Central memory CD8-positive, alpha-beta T cell (primary cell): Measurements from ENCODE around the gene EPHB1.

Source experiments
- ATAC-seq: fragments of 150-1000 bp; cut with Tn5 transposase; replicated peaks from 2 replicates; pipeline ENCODE4 v1.10.0; 2022; ENCODE audit warnings: mild to moderate bottlenecking, moderate FRiP score, moderate number of reproducible peaks; ENCODE audit not compliant: poor library complexity, severe bottlenecking; ENCODE audit errors: extremely low read depth
- DNase-seq, 2 donors: peaks; one replicate each; pipeline ENCODE4 v3.0.0; 2021; ENCODE audit warnings: low spot score in 2 of 2
- H3K27ac Mint-ChIP-seq: one replicate; pipeline ENCODE4 v1.8.0; 2022; ENCODE audit warnings: low read depth, mild to moderate bottlenecking, moderate library complexity, mixed read lengths
- H3K27me3 Mint-ChIP-seq: one replicate; pipeline ENCODE4 v1.8.0; 2022; ENCODE audit warnings: mixed read lengths
- H3K36me3 Mint-ChIP-seq: one replicate; pipeline ENCODE4 v1.8.0; 2022; ENCODE audit warnings: mild to moderate bottlenecking, moderate library complexity, mixed read lengths; ENCODE audit not compliant: insufficient read depth
- H3K4me1 Mint-ChIP-seq: one replicate; pipeline ENCODE4 v1.8.0; 2022; ENCODE audit warnings: mixed read lengths
- H3K4me3 Mint-ChIP-seq: one replicate; pipeline ENCODE4 v1.8.0; 2022; ENCODE audit warnings: mild to moderate bottlenecking, moderate library complexity, mixed read lengths
- H3K9me3 Mint-ChIP-seq: one replicate; pipeline ENCODE4 v1.8.0; 2022; ENCODE audit warnings: mixed read lengths

The EPHB1 gene

GRCh38 chr3:135242285-135242684 lies 447.2 kb downstream of the EPHB1 start:
- Mint-ChIP-seq H3K4me1 (no peaks in the 10 kb centered on the region), H3K36me3 (no peaks in the 10 kb centered on the region), H3K4me3 (no peak overlapping the region), H3K27me3 (no peaks in the 10 kb centered on the region), H3K27ac (no peak overlapping the region), H3K9me3 (no peaks in the 10 kb centered on the region)
- ATAC-seq (no peak), DNase-seq (no peak)

GRCh38 chr3:135243616-135244015 lies 448.6 kb downstream of the EPHB1 start:
- H3K36me3 Mint-ChIP-seq, result no peaks in the 10 kb centered on the region
- H3K4me3 Mint-ChIP-seq, result no peak overlapping the region
- ATAC-seq (no peak), DNase-seq (no peak)
- H3K27me3 Mint-ChIP-seq, result no peaks in the 10 kb centered on the region
- H3K4me1 Mint-ChIP-seq, result no peaks in the 10 kb centered on the region
- no peaks in the 10 kb centered on the region for H3K9me3 Mint-ChIP-seq
- no peak overlapping the region for H3K27ac Mint-ChIP-seq

DNA sequence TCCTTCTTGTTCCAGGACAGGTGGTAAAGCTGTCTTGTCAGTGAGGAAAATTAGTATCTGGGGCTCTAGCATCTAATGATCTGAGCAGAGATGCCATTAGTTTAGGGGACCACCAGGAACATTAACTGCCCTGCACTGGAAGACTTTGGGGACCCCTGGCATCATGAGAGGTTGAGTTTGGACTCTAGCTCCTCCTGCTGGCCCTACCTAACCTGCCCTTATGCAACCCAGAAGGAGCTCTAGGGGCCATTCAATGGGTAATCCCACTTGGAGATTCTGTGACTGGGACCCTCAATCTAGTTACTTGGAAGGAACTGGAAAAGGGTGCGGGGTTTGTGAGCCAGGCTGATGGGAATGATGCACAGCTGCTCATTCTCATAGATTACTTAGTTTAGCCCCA lies 451.0 kb downstream of the EPHB1 start:
- Mint-ChIP-seq H3K27me3 (no peaks in the 10 kb centered on the region), H3K27ac (no peak overlapping the region), H3K4me3 (no peak overlapping the region), H3K36me3 (no peaks in the 10 kb centered on the region), H3K4me1 (no peaks in the 10 kb centered on the region), H3K9me3 (no peaks in the 10 kb centered on the region)
- DNase-seq (no peak), ATAC-seq (no peak)

- Mint-ChIP-seq H3K4me3 (no peak overlapping the region), H3K9me3 (no peaks in the 10 kb centered on the region), H3K4me1 (no peaks in the 10 kb centered on the region), H3K27ac (no peak overlapping the region), H3K27me3 (no peaks in the 10 kb centered on the region), H3K36me3 (no peaks in the 10 kb centered on the region)
- ATAC-seq, result no peak
- DNase-seq, result no peak
Measured at GRCh38 chr3:135248213-135248612, 453.2 kb downstream of the EPHB1 start.

GRCh38 chr3:135249186-135249585 lies 454.1 kb downstream of the EPHB1 start:
- Mint-ChIP-seq H3K4me1 (no peaks in the 10 kb centered on the region), H3K4me3 (no peak overlapping the region), H3K36me3 (no peaks in the 10 kb centered on the region), H3K9me3 (no peaks in the 10 kb centered on the region), H3K27ac (no peak overlapping the region), H3K27me3 (no peaks in the 10 kb centered on the region)
- ATAC-seq (no peak), DNase-seq (no peak)

- H3K4me1 Mint-ChIP-seq, result no peaks in the 10 kb centered on the region
- no peak overlapping the region for H3K27ac Mint-ChIP-seq
- H3K27me3 Mint-ChIP-seq, result no peaks in the 10 kb centered on the region
- H3K4me3 Mint-ChIP-seq, result no peak overlapping the region
- peaks cover 6% of the 10 kb centered on the region for H3K9me3 Mint-ChIP-seq
- DNase-seq, result no peak
- H3K36me3 Mint-ChIP-seq, result no peaks in the 10 kb centered on the region
- no peak for ATAC-seq
Measured at GRCh38 chr3:135258916-135259315, 463.9 kb downstream of the EPHB1 start.

DNA sequence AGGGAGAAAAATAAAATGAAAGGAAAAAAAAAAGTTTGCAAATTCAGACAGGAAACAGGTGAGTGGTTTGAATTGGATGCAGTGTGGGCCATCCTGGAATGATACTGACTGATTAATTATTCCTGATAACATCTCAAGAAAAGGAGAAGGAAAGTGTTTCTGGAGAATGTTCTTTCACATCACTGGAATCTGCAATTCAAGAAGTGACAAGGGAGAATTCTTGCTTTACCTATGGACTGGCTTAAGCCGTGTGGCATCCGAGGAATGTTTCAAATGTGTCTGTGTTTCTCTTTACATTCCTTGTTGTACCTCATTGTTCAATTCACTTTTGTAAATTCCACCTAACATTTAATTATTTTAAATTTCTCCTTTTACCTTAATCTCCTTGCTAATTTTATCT lies 465.0 kb downstream of the EPHB1 start:
- Mint-ChIP-seq H3K36me3 (no peaks in the 10 kb centered on the region), H3K4me1 (no peaks in the 10 kb centered on the region)
- no peak for ATAC-seq

DNA sequence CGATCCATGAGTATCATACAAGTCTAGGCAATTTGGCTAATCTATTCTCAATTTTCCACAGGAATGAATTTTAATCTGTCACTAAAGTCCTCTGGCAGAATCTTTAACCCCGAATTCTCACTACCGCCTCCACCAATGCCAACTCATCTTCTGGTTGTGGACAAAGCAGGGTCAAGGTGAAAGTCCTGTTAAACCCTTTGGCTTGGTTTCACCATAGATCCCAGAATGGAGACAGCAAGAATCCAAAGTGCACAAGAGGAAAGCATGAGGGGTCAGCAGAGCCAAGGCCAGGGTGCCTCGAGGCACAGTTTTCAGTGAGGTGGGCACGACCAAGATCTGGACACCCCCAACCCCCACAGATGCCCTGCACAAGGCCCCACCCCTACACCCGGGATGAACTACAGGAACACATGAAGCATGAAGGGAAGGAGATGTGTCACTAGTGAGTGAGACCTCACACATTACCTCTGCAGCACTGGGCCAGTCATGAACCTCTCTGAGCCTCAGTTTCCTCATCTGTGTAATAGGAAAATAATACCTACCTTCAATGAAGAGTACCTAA lies 466.2 kb downstream of the EPHB1 start:
- ATAC-seq, result no peak
- DNase-seq, result no peak
- Mint-ChIP-seq H3K27me3 (no peaks in the 10 kb centered on the region), H3K9me3 (peaks cover 20% of the 10 kb centered on the region), H3K36me3 (no peaks in the 10 kb centered on the region), H3K4me3 (no peak overlapping the region), H3K27ac (no peak overlapping the region), H3K4me1 (no peaks in the 10 kb centered on the region)

More for the DNA sequence above, 465.0 kb downstream of the EPHB1 start:
- H3K4me3 Mint-ChIP-seq, result no peak overlapping the region
- no peaks in the 10 kb centered on the region for H3K27me3 Mint-ChIP-seq
- no peak for DNase-seq
- peaks cover 10% of the 10 kb centered on the region for H3K9me3 Mint-ChIP-seq
- no peak overlapping the region for H3K27ac Mint-ChIP-seq

- H3K9me3 Mint-ChIP-seq, result peaks cover 20% of the 10 kb centered on the region
Measured at GRCh38 chr3:135261916-135262315, 466.9 kb downstream of the EPHB1 start.

DNA sequence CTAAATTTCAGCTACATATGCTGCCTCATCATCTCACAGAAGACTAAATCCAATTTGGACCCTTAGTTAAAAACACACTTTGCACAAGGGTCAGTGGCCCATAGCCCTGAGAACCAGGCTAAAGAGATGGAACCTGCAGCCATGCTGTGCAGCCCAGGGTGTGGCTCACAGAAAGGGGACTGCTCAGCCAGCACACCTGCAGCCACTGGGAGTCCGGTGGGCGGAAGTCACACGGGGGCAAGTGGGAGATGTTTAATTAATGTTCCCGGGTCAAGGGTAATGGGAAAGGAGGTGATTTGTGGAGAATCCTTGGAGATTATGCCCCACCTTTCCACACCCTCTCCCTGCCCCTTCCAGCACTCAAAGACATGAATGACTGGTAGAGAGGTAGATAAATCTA lies 467.4 kb downstream of the EPHB1 start:
- Mint-ChIP-seq H3K36me3 (no peaks in the 10 kb centered on the region), H3K4me3 (no peak overlapping the region), H3K27ac (no peak overlapping the region), H3K9me3 (peaks cover 20% of the 10 kb centered on the region), H3K27me3 (no peaks in the 10 kb centered on the region), H3K4me1 (no peaks in the 10 kb centered on the region)
- DNase-seq, result no peak
- ATAC-seq, result no peak

More at GRCh38 chr3:135261916-135262315, 466.9 kb downstream of the EPHB1 start:
- H3K4me1 Mint-ChIP-seq, result no peaks in the 10 kb centered on the region
- H3K4me3 Mint-ChIP-seq, result no peak overlapping the region
- no peaks in the 10 kb centered on the region for H3K27me3 Mint-ChIP-seq
- no peaks in the 10 kb centered on the region for H3K36me3 Mint-ChIP-seq
- H3K27ac Mint-ChIP-seq, result no peak overlapping the region
- DNase-seq (no peak), ATAC-seq (no peak)

DNA sequence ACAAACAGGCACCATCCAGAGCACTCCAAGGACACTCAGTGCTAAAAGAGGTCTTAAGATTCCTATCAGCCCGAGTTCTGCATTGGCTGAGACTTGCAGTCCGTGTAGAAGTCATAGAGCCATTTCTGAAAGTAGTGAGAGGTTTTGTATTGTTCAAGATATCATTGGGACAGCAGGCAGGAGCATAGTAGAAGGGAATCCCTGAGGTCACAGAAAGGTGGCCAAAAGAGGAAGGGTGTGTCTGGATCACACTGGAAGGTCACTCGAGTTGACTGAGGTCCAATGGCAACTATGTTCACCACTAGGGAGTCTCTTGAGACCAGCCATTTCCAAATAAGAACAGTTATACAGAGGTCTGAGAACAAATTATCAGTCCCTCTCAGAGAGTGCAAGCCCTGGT lies 468.3 kb downstream of the EPHB1 start:
- DNase-seq, result no peak
- no peak for ATAC-seq
- H3K27me3 Mint-ChIP-seq, result no peaks in the 10 kb centered on the region
- no peak overlapping the region for H3K27ac Mint-ChIP-seq
- no peak overlapping the region for H3K4me3 Mint-ChIP-seq
- peaks cover 20% of the 10 kb centered on the region for H3K9me3 Mint-ChIP-seq
- H3K36me3 Mint-ChIP-seq, result no peaks in the 10 kb centered on the region
- no peaks in the 10 kb centered on the region for H3K4me1 Mint-ChIP-seq

DNA sequence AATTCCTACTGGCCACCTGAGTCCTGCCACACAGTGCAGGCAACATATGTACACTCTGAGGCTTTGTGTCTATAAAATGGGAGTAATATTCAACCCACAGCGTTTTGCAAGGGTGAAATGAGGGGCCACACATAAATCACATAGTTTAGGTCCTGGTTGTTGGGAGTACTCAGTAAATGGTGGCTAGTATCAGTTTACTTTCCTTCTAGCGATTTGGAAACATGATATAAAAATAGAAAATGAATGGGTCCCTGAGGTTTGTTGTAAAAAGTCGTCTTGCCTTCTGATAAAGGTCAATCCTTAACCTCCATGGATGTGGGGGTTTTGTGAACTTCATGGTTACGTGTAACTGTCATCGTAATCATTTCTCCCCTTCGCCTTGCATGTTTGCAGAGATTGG lies 472.4 kb downstream of the EPHB1 start:
- Mint-ChIP-seq H3K36me3 (peaks cover 2% of the 10 kb centered on the region), H3K27me3 (no peaks in the 10 kb centered on the region), H3K4me3 (no peak overlapping the region), H3K9me3 (peaks cover 20% of the 10 kb centered on the region), H3K27ac (no peak overlapping the region), H3K4me1 (no peaks in the 10 kb centered on the region)
- DNase-seq (no peak), ATAC-seq (no peak)

- Mint-ChIP-seq H3K27ac (no peak overlapping the region), H3K4me1 (no peaks in the 10 kb centered on the region), H3K27me3 (no peaks in the 10 kb centered on the region), H3K9me3 (peaks cover 15% of the 10 kb centered on the region), H3K4me3 (no peak overlapping the region), H3K36me3 (peaks cover 2% of the 10 kb centered on the region)
- DNase-seq, result no peak
- no peak for ATAC-seq
Measured at GRCh38 chr3:135268941-135269532, 474.0 kb downstream of the EPHB1 start.
